ENCODE results near the gene CASP3.

- no peak for TF ChIP-seq PBX3 (IDR thresholded peaks at IDR 0.05)
- TF ChIP-seq CTCF (IDR thresholded peaks at IDR 0.05): no peak
- TF ChIP-seq SIN3A (IDR thresholded peaks at IDR 0.05; ENCODE audit: borderline replicate concordance, low read depth, low read length): no peak
- no peak for TF ChIP-seq GABPA (IDR thresholded peaks at IDR 0.05; ENCODE audit: low read depth)
- TF ChIP-seq MAX (IDR thresholded peaks at IDR 0.05; ENCODE audit: low read depth): no peak
- TF ChIP-seq REST (IDR thresholded peaks at IDR 0.05; ENCODE audit: low read depth, low read length): no peak
- no peak for TF ChIP-seq NRF1 (IDR thresholded peaks at IDR 0.05; ENCODE audit: low read depth, low read length)
- TF ChIP-seq EZH2phosphoT487 (IDR thresholded peaks at IDR 0.05; ENCODE audit: borderline replicate concordance, low read depth): no peak
- no peak for TF ChIP-seq YY1 (IDR thresholded peaks at IDR 0.05; ENCODE audit: low read depth)
- TF ChIP-seq TEAD4 (IDR thresholded peaks at IDR 0.05; ENCODE audit: borderline replicate concordance, insufficient read depth): no peak
- TF ChIP-seq TCF12 (IDR thresholded peaks at IDR 0.05): no peak
- TF ChIP-seq FOXJ3 (CRISPR knock-in tag; IDR thresholded peaks at IDR 0.05): no peak
- TF ChIP-seq MXI1 (IDR thresholded peaks at IDR 0.05; ENCODE audit: low read depth, low read length): no peak
Measured at GRCh38 chr4:184595430-184595829, 53.8 kb downstream of the CASP3 start.
